Upper lobe of right lung (tissue), 1 donor: ENCODE results near the gene RAP1GAP2. TPM values are rescaled to one million over a fixed set of nuclear protein-coding genes. Genes with fewer than 3 reads are reported as not detected.
A peak's percentile ranks its signal among the peaks of the same experiment; 100 is the strongest.

Source experiments
- ATAC-seq: fragments of 200-7000 bp; cut with Tn5 transposase; one replicate; pipeline ENCODE4 v1.9.1; 2020; ENCODE audit warnings: mild to moderate bottlenecking, moderate library complexity
- DNase-seq: peaks from one replicate; pipeline ENCODE4 v3.0.0-alpha.2; 2020
- H3K27ac ChIP-seq: fragments of 200-600 bp; one replicate; pipeline ENCODE4 v1.8.0; 2022
- H3K27me3 ChIP-seq: fragments of 200-600 bp; one replicate; pipeline ENCODE4 v1.8.0; 2022; ENCODE audit warnings: mild to moderate bottlenecking
- H3K36me3 ChIP-seq: fragments of 200-600 bp; one replicate; pipeline ENCODE4 v1.8.0; 2022
- H3K4me1 ChIP-seq: fragments of 200-600 bp; one replicate; pipeline ENCODE4 v1.8.0; 2022
- H3K4me3 ChIP-seq: fragments of 200-600 bp; one replicate; pipeline ENCODE4 v1.8.0; 2022; ENCODE audit warnings: mild to moderate bottlenecking
- H3K9me3 ChIP-seq: fragments of 200-600 bp; one replicate; pipeline ENCODE4 v1.8.0; 2022
- CTCF ChIP-seq: fragments of 200-600 bp; IDR thresholded peaks from one replicate; pipeline ENCODE4 v1.8.0; 2022; ENCODE audit warnings: antibody characterized with exemption
- intact Hi-C: fragments of 100-400 bp; cut with DNase I; formaldehyde crosslinking; loops from one replicate; pipeline ENCODE4 v1.11.0; 2022
- total RNA-seq: library from RNA; stranded (reverse); fragmentation: NEBNext Ultra II Directional; extraction: Animal tissue kit (Norgen Biotek cat#: 25700); gene quantifications from one replicate; pipeline ENCODE4 v1.2.1, GENCODE V29; 2021
- donor health status: DM: no; HTN: yes; CAD: no; lungs with severe emphysema.

The RAP1GAP2 gene
- total RNA-seq, 1 donor from 2014 or later = 16.1 TPM

GRCh38 chr17:2803386-2803785 lies 7.1 kb downstream of the RAP1GAP2 start:
- Histone ChIP-seq H3K4me3 (no peak overlapping the region), H3K9me3 (no peaks in the 10 kb centered on the region), H3K27ac (no peak overlapping the region), H3K36me3 (no peaks in the 10 kb centered on the region), H3K4me1 (no peaks in the 10 kb centered on the region), H3K27me3 (no peaks in the 10 kb centered on the region)
- DNase-seq = no peak
- intact Hi-C loops = no loop called here
- TF ChIP-seq CTCF = no peak
- no peak for ATAC-seq

- H3K4me3 ChIP-seq = no peak overlapping the region
- no peak for TF ChIP-seq CTCF
- no peaks in the 10 kb centered on the region for H3K4me1 ChIP-seq
- H3K9me3 ChIP-seq = no peaks in the 10 kb centered on the region
- H3K36me3 ChIP-seq = no peaks in the 10 kb centered on the region
- no peak for ATAC-seq
- intact Hi-C loops = no loop called here
- no peak for DNase-seq
- no peaks in the 10 kb centered on the region for H3K27me3 ChIP-seq
- H3K27ac ChIP-seq = no peak overlapping the region
Measured at GRCh38 chr17:2803971-2804370, 7.7 kb downstream of the RAP1GAP2 start.

- no peaks in the 10 kb centered on the region for H3K4me1 ChIP-seq
- no peak overlapping the region for H3K4me3 ChIP-seq
- no peaks in the 10 kb centered on the region for H3K27me3 ChIP-seq
- no peak overlapping the region for H3K27ac ChIP-seq
- H3K9me3 ChIP-seq = no peaks in the 10 kb centered on the region
- DNase-seq = no peak
- no peak for ATAC-seq
- no peak for TF ChIP-seq CTCF
- intact Hi-C loops = no loop called here
- H3K36me3 ChIP-seq = no peaks in the 10 kb centered on the region
Measured at GRCh38 chr17:2804912-2805311, 8.7 kb downstream of the RAP1GAP2 start.

GRCh38 chr17:2805961-2806360 lies 9.7 kb downstream of the RAP1GAP2 start:
- no peaks in the 10 kb centered on the region for H3K27me3 ChIP-seq
- no peak for TF ChIP-seq CTCF
- DNase-seq = no peak
- H3K4me1 ChIP-seq = no peaks in the 10 kb centered on the region
- no peaks in the 10 kb centered on the region for H3K9me3 ChIP-seq
- H3K4me3 ChIP-seq = no peak overlapping the region
- intact Hi-C loops = no loop called here
- H3K27ac ChIP-seq = no peak overlapping the region
- no peaks in the 10 kb centered on the region for H3K36me3 ChIP-seq
- no peak for ATAC-seq

- DNase-seq (no peak), ATAC-seq (peak; percentile 24)
- Histone ChIP-seq H3K4me1 (no peaks in the 10 kb centered on the region), H3K4me3 (no peak overlapping the region), H3K36me3 (no peaks in the 10 kb centered on the region), H3K9me3 (no peaks in the 10 kb centered on the region), H3K27me3 (no peaks in the 10 kb centered on the region), H3K27ac (no peak overlapping the region)
- no peak for TF ChIP-seq CTCF
- intact Hi-C loops = no loop called here
Measured at GRCh38 chr17:2808367-2809335, 12.4 kb downstream of the RAP1GAP2 start.
